GM19438 (cell line): ENCODE measurements around the gene TAF5L.

ENCODE experiments used
- ATAC-seq: cut with Tn5 transposase; IDR thresholded peaks from one replicate; pipeline ENCODE4 v1.9.1; 2021; ENCODE audit warnings: low read depth; ENCODE audit not compliant: unreplicated experiment

The TAF5L gene

DNA sequence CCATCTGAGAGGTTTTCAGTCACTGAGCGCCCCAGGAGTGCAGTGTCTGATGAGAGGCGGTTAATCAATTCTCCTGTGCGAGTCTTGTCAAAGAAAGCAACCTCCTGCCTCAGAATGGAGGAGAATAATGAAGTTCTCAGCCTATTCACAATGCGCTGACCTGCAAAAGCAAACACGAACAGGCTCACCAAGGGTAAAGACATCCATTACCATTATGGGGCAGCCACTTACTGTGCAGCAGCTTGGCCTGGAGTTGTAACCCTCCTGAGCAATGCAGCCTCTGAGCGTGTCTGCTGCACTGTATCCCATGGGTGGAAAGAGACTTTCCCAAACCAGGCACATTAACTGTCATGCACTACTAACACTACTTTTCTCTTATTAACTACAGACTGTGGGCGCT, 78.4 kb downstream of the TAF5L start:
- no peak for ATAC-seq

DNA sequence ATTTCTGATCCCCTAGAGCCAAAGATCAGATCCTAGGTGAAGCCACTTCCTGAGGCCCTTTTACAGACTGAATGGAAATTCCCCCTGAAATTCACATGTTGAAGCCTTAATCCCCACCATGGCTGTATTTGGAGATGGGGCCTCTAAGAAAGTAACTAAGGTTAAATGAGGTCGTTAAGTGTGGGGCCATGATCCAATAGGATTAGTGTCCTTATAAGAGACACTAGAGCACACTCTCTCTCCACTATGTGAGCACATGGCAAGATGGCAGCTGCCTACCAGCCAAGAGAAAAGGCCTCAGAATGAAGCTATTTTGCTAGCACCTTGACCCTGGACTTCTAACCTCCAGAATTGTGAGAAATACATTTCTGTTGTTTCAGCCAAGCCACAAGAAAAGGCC, 81.3 kb downstream of the TAF5L start:
- ATAC-seq: no peak
